Central memory CD4-positive, alpha-beta T cell (primary cell): ENCODE measurements around the gene ADD1.
A peak's percentile ranks its signal among the peaks of the same experiment; 100 is the strongest.
"Not testable (repeated sequence)": the region's sequence is repeated elsewhere in the genome, so short reads cannot be mapped to it uniquely, and the experiment has no call there.

Experiments used
- DNase-seq: peaks from one replicate; pipeline ENCODE4 v3.0.0; 2022

The ADD1 gene

DNA sequence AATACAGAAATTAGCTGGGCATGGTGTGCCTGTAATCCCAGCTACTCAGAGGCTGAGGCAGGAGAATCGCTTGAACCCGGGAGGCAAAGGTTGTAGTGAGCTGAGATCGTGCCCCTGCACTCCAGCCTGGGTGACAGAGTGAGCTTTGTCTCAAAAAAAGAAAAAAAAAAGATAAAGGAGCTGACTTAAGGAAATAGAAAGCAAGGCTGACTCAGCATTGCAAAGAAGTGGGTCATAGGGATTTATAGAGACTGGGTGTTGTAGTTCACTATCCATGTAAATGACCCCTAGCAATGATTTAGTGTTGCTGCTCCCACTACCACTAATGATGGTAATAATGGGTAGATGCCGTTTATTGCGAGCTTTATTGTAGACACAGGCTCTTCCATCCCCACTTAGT is 47.6 kb downstream of the ADD1 start:
- no peak for DNase-seq

DNA sequence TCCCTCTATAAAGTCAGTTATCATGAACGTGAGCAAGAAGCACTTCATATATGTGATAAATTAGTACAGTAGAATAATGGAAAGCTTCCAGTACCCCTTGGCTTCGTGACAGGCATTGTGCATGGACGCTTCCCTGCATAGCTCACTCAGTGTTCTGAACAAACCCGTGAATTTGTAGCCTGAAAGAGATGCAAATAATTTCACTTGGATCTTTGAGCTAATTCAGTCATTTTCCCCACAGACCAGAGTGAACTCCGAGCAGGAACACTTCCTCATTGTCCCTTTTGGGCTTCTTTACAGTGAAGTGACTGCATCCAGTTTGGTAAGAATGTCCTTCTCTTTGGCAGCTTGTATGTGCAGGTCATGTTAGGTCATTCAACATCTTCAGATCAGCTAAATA is 50.1 kb downstream of the ADD1 start:
- no peak for DNase-seq

DNA sequence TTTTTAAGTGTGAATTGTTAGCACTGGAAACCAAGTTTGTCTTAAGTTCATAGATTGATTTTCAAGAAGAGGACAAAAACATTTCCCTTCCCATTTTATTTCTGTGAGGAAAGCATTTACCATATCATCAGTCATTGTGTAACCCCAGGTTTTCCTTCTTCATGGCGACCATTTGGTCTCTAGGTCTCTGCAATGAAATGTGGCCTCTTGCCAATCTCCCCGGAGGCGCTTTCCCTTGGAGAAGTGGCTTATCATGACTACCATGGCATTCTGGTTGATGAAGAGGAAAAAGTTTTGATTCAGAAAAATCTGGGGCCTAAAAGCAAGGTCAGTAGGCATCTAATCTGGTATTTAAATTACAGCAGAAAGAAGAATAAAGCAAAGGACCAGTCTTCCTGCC is 54.4 kb downstream of the ADD1 start:
- no peak for DNase-seq

DNA sequence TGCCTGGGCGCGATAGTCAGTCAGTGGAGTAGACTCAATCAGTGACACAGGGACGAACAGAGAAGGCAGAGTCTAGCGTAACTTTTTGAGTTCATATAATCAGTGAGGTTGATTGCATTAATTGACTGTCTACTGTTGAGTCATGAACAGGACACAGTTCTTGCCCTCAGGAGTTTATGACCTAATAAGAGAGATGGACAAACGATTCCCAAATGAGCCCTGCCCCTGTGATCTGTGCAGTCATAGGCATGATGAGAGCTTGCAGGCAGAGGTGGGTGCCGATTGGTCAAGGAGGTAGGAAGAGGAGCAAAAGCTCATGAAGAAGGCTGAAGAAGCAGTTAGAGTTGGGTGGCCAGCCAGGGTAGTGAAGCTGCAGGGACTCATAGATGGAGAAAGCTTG is 57.1 kb downstream of the ADD1 start:
- no peak for DNase-seq

DNA sequence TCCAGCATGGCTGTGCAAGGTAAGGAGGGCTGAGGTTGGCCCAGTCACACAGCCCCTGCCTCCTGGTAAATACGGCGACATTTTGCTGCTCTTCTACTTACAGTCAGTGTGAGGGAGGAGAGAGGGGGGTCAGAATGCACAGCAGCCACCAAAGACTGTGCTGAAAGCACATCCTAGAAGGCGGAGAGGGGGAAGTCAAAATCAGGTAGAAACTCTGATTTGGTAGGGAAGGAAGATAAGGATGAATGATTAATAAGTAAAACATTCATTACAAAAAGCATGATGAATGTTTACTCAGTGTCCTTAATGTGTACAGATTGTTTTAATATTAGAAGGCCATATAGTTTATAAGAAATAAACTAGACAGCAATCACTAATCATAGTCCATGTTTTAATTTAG is 57.5 kb downstream of the ADD1 start:
- DNase-seq = no peak

DNA sequence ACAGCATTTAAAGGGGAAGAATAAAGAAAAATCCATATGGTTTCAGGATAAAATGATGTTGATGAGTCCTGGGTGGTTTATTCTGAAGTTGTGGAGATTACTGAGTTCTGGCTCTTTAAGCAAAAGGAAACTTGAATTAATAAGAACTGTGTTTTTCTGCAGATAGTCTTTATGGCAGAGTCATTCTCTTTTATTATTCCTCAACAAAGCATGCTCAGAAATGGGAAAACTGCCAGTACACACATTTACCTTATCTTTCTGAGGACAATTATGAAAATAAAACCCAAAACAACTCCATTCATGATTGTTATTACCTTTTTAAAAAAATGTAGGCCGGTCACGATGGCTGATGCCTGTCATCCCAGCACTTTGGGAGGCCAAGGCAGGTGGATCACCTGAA is 58.5 kb downstream of the ADD1 start:
- DNase-seq = no peak

DNA sequence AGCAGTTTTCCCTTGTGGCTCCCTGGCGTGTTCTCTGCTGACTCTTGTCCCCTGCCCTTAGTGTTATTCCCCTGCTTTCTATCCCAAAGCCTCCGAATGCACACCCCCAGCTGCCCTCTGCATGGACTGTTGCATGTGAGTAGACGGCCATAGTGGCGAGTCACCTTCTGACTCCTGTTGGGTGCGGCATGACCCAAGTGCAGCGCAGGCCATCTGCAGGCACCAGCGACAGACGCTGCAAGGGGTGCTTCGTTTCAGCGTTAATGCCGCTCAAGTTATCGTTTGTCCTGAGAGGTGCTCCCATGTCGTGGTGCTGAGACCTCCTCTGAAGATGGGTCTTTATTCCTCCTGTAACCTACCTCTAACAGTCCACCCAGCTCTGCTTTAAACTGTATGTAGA is 61.9 kb downstream of the ADD1 start:
- DNase-seq = no peak

DNA sequence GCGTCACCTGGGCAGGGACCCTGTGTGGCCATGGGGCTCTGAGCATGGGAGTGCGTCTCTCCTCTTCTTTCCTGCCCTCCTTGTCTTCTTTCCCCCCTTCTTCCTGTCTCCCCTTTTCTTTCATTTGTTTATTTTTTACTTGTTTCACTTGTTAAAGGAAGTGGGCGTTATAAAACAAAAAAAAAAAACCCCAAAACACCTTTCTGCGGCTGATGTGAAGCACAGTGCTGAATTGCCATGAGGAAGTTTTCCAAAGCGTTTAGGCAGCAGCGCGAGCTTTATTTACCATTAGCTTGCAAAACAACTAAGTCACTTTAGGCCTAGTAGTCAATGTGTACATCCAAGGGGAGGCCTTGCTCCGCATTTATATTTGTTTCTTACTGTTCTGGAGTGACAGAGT is 62.6 kb downstream of the ADD1 start:
- no peak for DNase-seq

DNA sequence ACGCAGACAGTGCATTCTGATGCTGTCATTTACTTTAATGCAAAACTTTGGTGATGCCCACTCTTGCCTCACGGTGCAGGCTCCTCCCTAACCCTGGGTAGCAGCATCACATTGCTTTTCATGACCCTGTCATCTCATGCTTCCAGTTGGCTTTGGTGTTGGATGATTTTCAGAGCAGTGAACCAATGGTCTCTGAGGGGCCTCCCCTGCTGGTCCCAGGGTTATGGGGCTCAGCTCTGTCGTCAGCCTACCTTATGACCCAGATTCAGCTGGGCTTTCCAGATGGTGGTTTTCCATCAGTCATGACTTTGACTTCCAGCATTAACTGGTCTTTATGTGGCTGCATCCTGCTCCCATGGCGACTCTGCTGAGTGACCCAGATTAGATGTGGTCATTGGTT is 63.6 kb downstream of the ADD1 start:
- DNase-seq = no peak

DNA sequence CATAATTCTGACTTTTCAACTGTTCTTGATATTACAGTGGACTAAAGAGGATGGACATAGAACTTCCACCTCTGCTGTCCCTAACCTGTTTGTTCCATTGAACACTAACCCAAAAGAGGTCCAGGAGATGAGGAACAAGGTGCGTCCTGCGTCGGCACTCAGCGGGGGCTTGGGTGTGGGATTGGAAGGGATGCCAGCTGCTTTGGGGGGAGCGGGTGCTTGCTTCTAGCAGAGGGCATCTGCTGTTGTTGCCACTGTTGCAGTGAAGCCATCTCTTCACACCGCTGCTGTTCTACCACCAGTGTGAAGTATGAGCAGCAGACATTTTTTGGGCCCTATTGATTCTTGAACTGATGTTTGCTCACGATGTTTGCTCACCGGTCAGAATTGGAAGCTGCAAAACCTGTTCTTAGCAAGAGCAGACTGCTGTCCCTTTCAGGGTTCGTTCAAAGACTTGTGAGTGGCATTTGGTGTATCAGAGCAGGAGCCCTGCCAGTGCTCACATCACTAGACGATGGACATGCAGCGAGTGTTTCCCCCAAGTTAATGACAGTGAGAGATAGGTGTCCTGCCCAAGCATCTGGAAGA is 64.2 kb downstream of the ADD1 start:
- no peak for DNase-seq

DNA sequence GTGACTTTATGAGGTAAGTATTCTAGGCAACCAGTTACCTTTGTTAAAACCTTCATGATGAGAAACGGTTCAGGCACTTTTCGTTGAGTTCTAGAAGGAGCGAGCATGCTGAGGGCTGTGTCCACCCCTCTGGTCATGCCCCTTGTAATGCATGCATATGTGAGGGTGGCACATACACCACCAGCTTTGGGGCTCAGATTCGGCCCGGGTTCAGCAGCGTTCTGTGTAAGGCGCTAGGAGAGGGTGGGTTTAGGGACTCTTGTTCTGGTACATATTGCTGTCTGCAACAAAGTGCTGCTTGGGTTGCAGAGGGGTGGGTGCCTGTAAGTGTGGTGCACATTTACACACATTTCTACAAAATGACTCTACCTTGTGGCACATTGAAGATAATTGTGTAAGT is 65.0 kb downstream of the ADD1 start:
- no peak for DNase-seq

DNA sequence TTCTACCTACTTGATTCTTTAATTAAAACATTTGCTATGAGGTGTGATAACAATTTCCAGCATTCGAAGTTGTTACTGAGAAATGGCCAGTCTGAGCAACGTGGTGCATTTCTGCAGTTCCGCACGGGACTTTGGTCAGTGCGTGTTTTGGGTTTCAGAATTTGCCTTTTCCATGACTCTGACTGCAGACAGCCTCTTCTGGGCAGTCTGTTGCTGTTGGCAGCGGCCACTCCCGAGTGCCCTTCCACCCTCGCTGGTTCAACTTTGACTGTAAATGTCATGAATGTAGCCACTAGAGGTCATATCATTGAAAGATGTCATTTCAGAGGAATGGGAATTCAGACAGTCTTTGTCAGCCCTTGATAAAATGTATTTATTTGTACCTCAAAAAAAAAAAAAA is 65.9 kb downstream of the ADD1 start:
- DNase-seq = no peak

DNA sequence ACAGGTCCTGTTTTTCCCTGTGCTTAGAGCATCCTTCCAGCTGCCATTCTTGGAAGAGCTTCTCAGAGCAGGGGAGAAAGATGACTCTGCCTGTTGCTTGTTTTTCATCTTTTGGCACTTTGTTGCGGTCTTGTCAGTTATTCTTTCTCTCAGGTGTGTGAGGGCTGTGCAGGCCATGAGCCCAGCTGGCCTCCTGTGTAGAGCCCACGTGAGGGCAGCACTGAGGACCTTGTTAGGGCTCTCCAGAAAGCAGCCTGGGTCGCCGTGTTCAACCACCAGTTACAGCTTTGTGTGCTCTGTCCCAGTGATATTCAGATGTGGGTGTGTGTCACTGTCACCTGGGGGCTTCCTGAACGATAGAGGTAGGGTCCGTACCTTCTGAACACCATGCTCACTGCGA is 66.8 kb downstream of the ADD1 start:
- no peak for DNase-seq

DNA sequence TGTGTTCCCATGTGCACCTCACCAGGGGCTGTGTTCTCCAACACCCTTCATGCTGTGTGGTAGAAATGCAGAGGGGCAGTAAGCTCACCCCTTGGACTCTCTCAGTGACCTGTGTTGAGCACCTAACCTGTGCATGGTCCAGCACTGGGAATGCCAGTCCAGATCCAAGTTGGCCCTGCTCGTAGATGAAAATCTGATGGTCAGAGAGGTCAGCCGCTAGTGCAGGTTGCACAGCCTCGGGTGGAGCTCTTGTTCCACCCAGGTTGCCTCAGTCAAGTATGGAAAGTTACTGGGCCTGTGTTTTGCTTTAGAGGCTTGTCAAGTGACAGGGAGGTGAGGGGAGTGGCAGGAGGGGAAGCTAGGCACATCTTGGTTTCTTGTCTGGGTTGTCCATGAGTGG is 68.2 kb downstream of the ADD1 start:
- DNase-seq = no peak

DNA sequence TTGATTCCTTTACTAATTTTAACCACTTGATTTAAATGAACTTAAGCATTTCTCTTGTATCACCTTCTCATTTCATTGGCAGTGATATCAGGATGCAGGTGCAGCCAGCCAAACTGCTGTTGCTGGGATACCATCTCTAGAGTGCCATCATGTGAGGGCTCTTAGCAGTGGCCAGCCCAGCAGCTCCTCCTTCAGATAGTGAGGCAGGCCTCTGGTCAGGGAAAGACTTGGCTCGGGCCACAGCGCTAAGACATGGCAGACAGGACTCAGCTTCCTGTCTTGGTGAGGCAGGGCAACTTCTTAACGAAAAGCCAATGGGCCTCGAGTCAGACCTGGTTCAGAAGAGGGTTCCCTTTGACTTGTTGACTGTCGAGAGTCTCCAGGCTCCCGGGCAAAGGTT is 69.5 kb downstream of the ADD1 start:
- no peak for DNase-seq

DNA sequence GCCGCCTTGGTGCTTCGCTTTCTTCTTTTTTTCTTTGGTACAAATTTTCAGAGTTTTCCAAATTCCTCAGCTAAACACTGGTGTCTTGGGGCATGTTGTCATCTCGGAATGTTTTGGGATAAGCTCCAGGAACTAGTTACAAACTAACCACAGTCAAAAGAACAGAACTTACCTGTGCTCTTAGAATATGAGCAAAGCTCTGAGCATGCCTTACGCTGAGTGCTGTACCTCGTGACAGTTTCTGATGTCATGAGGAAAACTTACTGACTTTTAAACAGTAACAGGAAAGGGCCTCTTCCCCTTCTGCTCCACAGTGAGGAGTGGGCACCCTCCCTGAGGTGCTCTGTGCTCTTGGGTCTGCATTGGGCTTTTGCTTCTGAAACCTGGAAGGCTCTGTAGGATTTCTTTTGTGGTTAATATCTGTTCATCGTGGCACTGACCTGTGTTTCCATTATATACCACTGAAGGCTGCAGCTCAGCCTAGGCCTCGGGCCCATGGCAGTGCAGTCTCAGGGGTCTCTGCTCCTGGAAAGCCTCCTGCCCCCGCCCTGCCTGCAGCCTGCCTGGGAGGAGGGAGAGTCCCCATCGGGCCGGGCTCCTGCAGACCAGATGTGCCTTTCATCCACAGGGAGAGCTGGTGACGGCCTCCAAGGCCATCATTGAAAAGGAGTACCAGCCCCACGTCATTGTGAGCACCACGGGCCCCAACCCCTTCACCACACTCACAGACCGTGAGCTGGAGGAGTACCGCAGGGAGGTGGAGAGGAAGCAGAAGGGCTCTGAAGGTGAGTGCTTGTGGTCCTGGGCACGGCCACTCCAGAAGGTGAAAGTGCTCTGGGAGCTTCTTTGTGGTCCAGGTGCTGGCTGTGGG is 70.8 kb downstream of the ADD1 start:
- DNase-seq = no peak

DNA sequence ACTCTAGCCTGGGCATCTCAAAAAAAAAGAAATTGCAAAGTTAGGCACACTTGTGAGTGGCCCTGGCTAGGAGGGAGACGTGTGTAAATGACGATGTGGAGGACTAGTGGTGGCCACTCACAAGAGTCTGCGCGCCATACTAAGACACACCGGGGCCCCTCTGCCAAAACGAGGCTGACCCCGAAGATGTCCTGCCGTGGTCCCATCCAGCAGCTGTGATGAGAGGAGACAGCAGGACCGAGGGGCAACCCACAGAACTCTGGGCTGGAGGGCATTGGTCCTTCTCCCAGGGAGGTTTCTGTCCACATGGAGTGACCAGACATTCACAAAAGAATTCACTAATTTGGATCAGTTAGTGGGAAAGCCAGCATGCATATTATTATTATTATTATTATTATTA is 72.1 kb downstream of the ADD1 start:
- DNase-seq = no peak

DNA sequence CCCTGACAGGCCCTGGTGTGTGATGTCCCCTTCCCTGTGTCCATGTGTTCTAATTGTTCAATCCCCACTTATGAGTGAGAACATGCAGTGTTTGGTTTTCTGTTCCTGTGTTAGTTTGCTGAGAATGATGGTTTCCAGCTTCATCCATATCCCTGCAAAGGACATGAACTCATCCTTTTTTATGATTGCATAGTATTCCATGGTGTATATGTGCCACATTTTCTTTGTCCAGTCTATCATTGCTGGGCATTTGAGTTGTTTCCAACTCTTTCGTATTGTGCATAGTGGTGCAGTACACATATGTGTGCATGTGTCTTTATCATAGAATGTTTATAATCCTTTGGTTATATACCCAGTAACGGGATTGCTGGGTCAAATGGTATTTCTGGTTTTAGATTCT is 73.1 kb downstream of the ADD1 start:
- DNase-seq = not testable (repeated sequence)

DNA sequence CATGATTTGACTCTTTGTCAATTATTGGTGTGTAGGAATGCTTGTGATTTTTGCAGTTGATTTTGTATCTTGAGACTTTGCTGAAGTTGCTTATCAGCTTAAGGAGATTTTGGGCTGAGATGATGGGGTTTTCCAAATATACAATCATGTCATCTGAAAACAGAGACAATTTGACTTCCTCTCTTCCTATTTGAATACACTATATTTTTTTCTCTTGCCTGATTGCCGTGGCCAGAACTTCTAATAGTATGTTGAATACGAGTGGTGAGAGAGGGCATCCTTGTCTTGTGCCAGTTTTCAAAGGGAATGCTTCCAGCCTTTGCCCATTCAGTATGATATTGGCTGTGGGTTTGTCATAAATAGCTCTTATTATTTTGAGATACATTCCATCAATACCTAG is 74.7 kb downstream of the ADD1 start:
- not testable (repeated sequence) for DNase-seq

DNA sequence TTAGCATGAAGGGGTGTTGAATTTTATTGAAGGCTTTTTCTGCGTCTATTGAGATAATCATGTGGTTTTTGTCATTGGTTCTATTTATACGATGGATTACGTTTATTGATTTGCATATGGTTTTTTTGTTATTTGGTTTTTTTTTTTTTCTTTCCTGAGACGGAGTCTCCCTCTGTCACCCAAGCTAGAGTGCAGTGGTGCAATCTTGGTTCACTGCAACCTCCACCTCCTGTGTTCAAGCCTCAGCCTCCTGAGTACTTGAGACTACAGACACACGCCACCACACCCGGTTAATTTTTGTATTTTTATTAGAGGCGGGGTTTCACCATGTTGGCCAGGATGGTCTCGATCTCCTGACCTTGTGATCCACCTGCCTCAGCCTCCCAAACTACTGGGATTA is 75.1 kb downstream of the ADD1 start:
- DNase-seq = not testable (repeated sequence)

DNA sequence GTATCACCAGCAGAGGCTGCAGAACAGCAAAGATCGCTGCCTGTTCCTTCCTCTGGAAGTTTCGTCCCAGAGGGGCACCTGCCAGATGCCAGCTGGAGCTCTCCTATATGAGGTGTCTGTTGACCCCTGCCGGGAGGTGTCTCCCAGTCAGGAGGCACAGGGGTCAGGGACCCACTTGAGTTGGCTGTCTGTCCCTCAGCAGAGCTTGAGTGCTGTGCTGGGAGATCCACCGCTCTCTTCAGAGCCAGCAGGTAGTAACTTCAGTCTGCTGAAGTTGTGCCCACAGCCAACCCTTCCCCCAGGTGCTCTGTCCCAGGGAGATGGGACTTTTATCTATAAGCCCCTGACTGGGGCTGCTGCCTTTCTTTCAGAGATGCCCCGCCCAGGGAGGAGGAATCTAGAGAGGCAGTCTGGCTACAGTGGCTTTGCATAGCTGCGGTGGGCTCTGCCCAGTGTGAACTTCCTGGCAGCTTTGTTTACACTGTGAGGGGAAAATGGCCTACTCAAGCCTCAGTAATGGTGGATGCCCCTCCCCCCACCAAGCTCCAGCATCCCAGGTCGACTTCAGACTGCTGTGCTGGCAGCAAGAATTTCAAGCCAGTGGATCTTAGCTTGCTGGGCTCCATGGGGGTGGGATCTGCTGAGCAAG is 78.9 kb downstream of the ADD1 start:
- DNase-seq = peak; percentile 25

DNA sequence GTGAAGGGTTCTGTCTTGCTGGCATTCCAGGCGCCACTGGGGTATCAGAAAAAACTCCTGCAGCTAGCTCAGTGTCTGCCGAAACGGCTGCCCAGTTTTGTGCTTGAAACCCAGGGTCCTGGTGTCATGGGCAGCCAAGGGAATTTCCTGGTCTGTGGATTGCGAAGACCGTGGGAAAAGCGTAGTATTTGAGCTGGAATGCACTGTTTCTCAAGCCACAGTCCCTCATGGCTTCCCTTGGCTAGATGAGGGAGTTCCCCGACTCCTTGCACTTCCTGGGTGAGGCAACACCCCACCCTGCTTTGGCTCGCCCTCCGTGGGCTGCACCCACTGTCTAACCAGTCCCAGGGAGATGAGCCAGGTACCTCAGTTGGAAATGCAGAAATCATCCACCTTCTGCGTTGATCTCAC is 79.5 kb downstream of the ADD1 start:
- no peak for DNase-seq

DNA sequence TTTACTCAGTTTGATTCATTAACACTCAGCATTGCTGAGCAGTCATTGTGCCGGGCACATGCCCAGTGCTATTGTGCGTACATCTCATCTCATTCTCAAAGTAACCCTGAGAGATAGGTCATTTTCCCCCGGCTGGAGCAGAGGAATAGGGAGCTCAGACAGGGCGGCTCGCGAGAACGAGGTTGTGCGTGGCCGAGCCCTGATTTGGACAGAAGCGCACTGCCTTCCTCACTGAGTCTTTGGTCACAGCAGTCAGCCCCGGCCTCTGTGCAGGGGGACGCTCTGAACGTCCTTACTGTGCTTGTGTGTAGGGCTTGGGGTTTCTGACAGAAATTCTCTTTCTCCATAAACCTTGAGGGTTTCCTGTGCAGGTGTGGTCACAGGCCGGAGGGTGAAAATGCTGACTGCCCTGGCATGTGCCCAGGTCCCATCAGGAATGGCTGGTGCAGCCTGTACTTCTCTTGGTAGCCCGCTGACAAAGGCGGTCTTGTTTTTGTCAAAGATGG is 80.1 kb downstream of the ADD1 start:
- no peak for DNase-seq

DNA sequence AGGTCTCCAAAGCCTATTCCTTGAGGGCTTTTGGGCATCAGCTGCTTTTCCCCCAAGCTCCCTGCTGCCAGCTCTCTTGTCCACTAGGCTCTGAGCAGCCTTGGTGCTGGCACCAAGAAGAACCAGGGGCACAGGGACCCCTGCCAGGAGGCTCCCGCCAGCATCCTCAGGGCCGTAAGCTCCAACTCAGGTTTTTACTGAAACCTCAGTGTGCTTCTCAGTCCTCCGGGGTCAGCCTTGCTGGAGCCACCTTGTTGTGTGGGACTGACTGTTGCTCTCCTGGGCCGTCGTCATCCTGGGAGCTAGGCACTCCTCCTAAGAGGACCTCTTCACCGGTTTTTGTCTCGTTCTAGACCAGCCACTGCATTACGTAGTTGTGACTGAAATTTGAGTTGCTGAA is 80.6 kb downstream of the ADD1 start:
- DNase-seq = no peak
